ENCODE results near the gene PLEKHG7. TPM values are rescaled to one million over a fixed set of nuclear protein-coding genes. Genes with fewer than 3 reads are reported as not detected.

Gene PLEKHG7
- polyA plus RNA-seq, 3 donors: not detected

GRCh38 chr12:92657770-92658169 is 45.0 kb upstream of the PLEKHG7 start:
- Histone ChIP-seq H3K79me2 (ENCODE audit: insufficient read depth, low read length) (no peaks in the 10 kb centered on the region), H2AFZ (ENCODE audit: insufficient read depth, low read depth, low read length, poor library complexity, severe bottlenecking) (no peak overlapping the region), H3K36me3 (replicated peaks in 1 of 2; ENCODE audit: control insufficient read depth in 1 of 2, insufficient read depth in 2 of 2, low read length in 2 of 2) (no peaks in the 10 kb centered on the region), H3K9ac (ENCODE audit: insufficient read depth, low read length, poor library complexity, severe bottlenecking) (no peak overlapping the region), H3K4me1 (ENCODE audit: control insufficient read depth in 1 of 2, insufficient read depth in 2 of 2, low read length in 2 of 2) (no peaks in the 10 kb centered on the region), H3K9me3 (replicated peaks in 1 of 2; ENCODE audit: control insufficient read depth in 1 of 2, insufficient read depth in 1 of 2, low read length in 2 of 2) (no peaks in the 10 kb centered on the region), H4K20me1 (ENCODE audit: insufficient read depth, low read length) (no peaks in the 10 kb centered on the region), H3K4me2 (replicated peaks; ENCODE audit: extremely low read depth, low read length, poor library complexity, severe bottlenecking) (no peak overlapping the region), H3K4me3 (replicated peaks in 1 of 3; ENCODE audit: low read depth in 2 of 3, low read length in 3 of 3) (no peak overlapping the region), H3K27ac (ENCODE audit: low read depth in 1 of 2, low read length in 2 of 2) (no peak overlapping the region), H3K27me3 (ENCODE audit: control insufficient read depth in 2 of 2, insufficient read depth in 2 of 2, low read length in 2 of 2) (no peaks in the 10 kb centered on the region)
- Mint-ChIP-seq H3K9me3 (peaks cover 0 to 7% (median 3%) of the 10 kb centered on the region in 7 donors), H3K4me1 (no peaks in the 10 kb centered on the region), H3K36me3 (no peaks in the 10 kb centered on the region), H3K27me3 (ENCODE audit: low read depth in 3 of 3) (peaks cover 0 to 6% (median 0%) of the 10 kb centered on the region in 3 donors), H3K27ac (peak overlapping the region in 1 of 7 donors; percentile 80), H3K4me3 (no peak overlapping the region)
- TF ChIP-seq CTCF (IDR thresholded peaks at IDR 0.05): no peak
- intact Hi-C loops (cut with micrococcal nuclease): loop anchor here (5.0 to 10.0 kb wide), 4 partner anchors 85 to 1283 kb away; no protein-coding TSS in a partner anchor
- 92% methylated on average over 2 of the region's 4 CpGs for WGBS (ENCODE audit: insufficient coverage)
- DNase-seq: no peak

- Histone ChIP-seq H3K9me3 (replicated peaks in 1 of 2; ENCODE audit: control insufficient read depth in 1 of 2, insufficient read depth in 1 of 2, low read length in 2 of 2) (no peaks in the 10 kb centered on the region), H3K27me3 (ENCODE audit: control insufficient read depth in 2 of 2, insufficient read depth in 2 of 2, low read length in 2 of 2) (no peaks in the 10 kb centered on the region), H4K20me1 (ENCODE audit: insufficient read depth, low read length) (no peaks in the 10 kb centered on the region), H3K4me3 (replicated peaks in 1 of 3; ENCODE audit: low read depth in 2 of 3, low read length in 3 of 3) (no peak overlapping the region), H3K36me3 (replicated peaks in 1 of 2; ENCODE audit: control insufficient read depth in 1 of 2, insufficient read depth in 2 of 2, low read length in 2 of 2) (no peaks in the 10 kb centered on the region), H3K9ac (ENCODE audit: insufficient read depth, low read length, poor library complexity, severe bottlenecking) (no peak overlapping the region), H3K4me2 (replicated peaks; ENCODE audit: extremely low read depth, low read length, poor library complexity, severe bottlenecking) (no peak overlapping the region), H3K27ac (ENCODE audit: low read depth in 1 of 2, low read length in 2 of 2) (no peak overlapping the region), H3K4me1 (ENCODE audit: control insufficient read depth in 1 of 2, insufficient read depth in 2 of 2, low read length in 2 of 2) (no peaks in the 10 kb centered on the region), H2AFZ (ENCODE audit: insufficient read depth, low read depth, low read length, poor library complexity, severe bottlenecking) (no peak overlapping the region), H3K79me2 (ENCODE audit: insufficient read depth, low read length) (no peaks in the 10 kb centered on the region)
- Mint-ChIP-seq H3K4me3 (no peak overlapping the region), H3K4me1 (no peaks in the 10 kb centered on the region), H3K36me3 (no peaks in the 10 kb centered on the region), H3K9me3 (peaks cover 0 to 8% (median 3%) of the 10 kb centered on the region in 7 donors), H3K27ac (no peak overlapping the region), H3K27me3 (ENCODE audit: low read depth in 3 of 3) (peaks cover 0 to 6% (median 2%) of the 10 kb centered on the region in 3 donors)
- WGBS (ENCODE audit: insufficient coverage): 100% methylated on average over 2 of the region's 2 CpGs
- no peak for DNase-seq
- TF ChIP-seq CTCF (IDR thresholded peaks at IDR 0.05): no peak
- intact Hi-C loops (cut with micrococcal nuclease): loop anchor here (5.0 to 10.0 kb wide), 4 partner anchors 86 to 1284 kb away; no protein-coding TSS in a partner anchor
Observed at GRCh38 chr12:92658611-92659010, 44.2 kb upstream of the PLEKHG7 start.
